Mammary epithelial cell (primary cell): ENCODE data around the gene COPE.

Source experiments
- CTCF ChIP-seq, 2 donors: IDR thresholded peaks in 1 of 2; conservative IDR thresholded peaks in 1 of 2; 2 replicates each; pipeline ENCODE4 v1.5.1; 2011 to 2012; ENCODE audit warnings: inconsistent platforms in 2 of 2, low read length in 2 of 2, mild to moderate bottlenecking in 2 of 2, control low read depth in 1 of 2, low read depth in 1 of 2; ENCODE audit not compliant: insufficient read depth in 1 of 2; ENCODE audit errors: extremely low read depth in 1 of 2
- EZH2 ChIP-seq: IDR thresholded peaks from 2 replicates; pipeline ENCODE4 v1.6.1; 2012; ENCODE audit warnings: low read length, inconsistent platforms, borderline replicate concordance

- TF ChIP-seq CTCF (conservative IDR thresholded peaks at IDR 0.05 in 1 of 2, IDR thresholded peaks at IDR 0.05 in 1 of 2; ENCODE audit: extremely low read depth in 1 of 2, insufficient read depth in 1 of 2, low read depth in 1 of 2, low read length in 2 of 2) (no peak), EZH2 (no peak)
Observed at GRCh38 chr19:18862976-18863842, 56.0 kb downstream of the COPE start.
